H9 (cell line): ENCODE results near the gene OR2L2. TPM values are rescaled to one million over a fixed set of nuclear protein-coding genes. Genes with fewer than 3 reads are reported as not detected.

Experiments
- DNase-seq: peaks from one replicate; pipeline ENCODE4 v3.0.0-alpha.2; 2017
- H2AFZ ChIP-seq: one replicate; pipeline ENCODE4 v1.6.1; 2013; ENCODE audit warnings: mild to moderate bottlenecking, low read length, control low read depth, moderate library complexity
- H2AK5ac ChIP-seq: 2 replicates; pipeline ENCODE4 v1.6.1; 2013; ENCODE audit warnings: low read length, control low read depth, mixed read lengths; ENCODE audit not compliant: insufficient read length
- H2BK120ac ChIP-seq: one replicate; pipeline ENCODE4 v1.6.1; 2013; ENCODE audit warnings: low read depth, mild to moderate bottlenecking, low read length, control low read depth, inconsistent platforms; ENCODE audit not compliant: poor library complexity, severe bottlenecking
- H2BK12ac ChIP-seq: 2 replicates; pipeline ENCODE4 v1.6.1; 2013; ENCODE audit warnings: low read length, control low read depth, mixed read lengths, low read depth; ENCODE audit not compliant: insufficient read length
- H2BK15ac ChIP-seq: 2 replicates; pipeline ENCODE4 v1.6.1; 2013; ENCODE audit warnings: low read depth, low read length, control low read depth
- H2BK20ac ChIP-seq: one replicate; pipeline ENCODE4 v1.6.1; 2013; ENCODE audit warnings: low read depth, mild to moderate bottlenecking, low read length, control low read depth, inconsistent platforms; ENCODE audit not compliant: poor library complexity, severe bottlenecking
- H2BK5ac ChIP-seq: 2 replicates; pipeline ENCODE4 v1.6.1; 2013; ENCODE audit warnings: low read length, control low read depth, mixed read lengths; ENCODE audit not compliant: insufficient read length
- H3K14ac ChIP-seq: 2 replicates; pipeline ENCODE4 v1.6.1; 2013; ENCODE audit warnings: low read length, control low read depth; ENCODE audit not compliant: insufficient read depth
- H3K18ac ChIP-seq: 2 replicates; pipeline ENCODE4 v1.6.1; 2013; ENCODE audit warnings: low read depth, mild to moderate bottlenecking, mixed read lengths, low read length, control low read depth; ENCODE audit not compliant: insufficient read length
- H3K23ac ChIP-seq: 2 replicates; pipeline ENCODE4 v1.6.1; 2013; ENCODE audit warnings: low read length, control low read depth, mixed read lengths, low read depth; ENCODE audit not compliant: insufficient read length
- H3K23me2 ChIP-seq: 2 replicates; pipeline ENCODE4 v1.6.1; 2013; ENCODE audit warnings: low read depth, mild to moderate bottlenecking, mixed read lengths, low read length, control low read depth; ENCODE audit not compliant: insufficient read length, poor library complexity, severe bottlenecking
- H3K27ac ChIP-seq: 2 replicates; pipeline ENCODE4 v1.5.1; 2013; ENCODE audit warnings: low read length, control low read depth, mixed read lengths, low read depth; ENCODE audit not compliant: insufficient read length
- H3K27me3 ChIP-seq: 2 replicates; pipeline ENCODE4 v1.6.1; 2013; ENCODE audit warnings: low read length, control low read depth, inconsistent platforms; ENCODE audit not compliant: insufficient read depth
- H3K4ac ChIP-seq: 2 replicates; pipeline ENCODE4 v1.6.1; 2013; ENCODE audit warnings: low read depth, mild to moderate bottlenecking, control low read depth, inconsistent platforms, low read length, moderate library complexity
- H3K4me1 ChIP-seq: 2 replicates; pipeline ENCODE4 v1.6.1; 2013; ENCODE audit warnings: low read length, control low read depth, inconsistent platforms; ENCODE audit not compliant: insufficient read depth
- H3K4me2 ChIP-seq: 2 replicates; pipeline ENCODE4 v1.6.1; 2013; ENCODE audit warnings: low read length, control low read depth, mixed read lengths; ENCODE audit not compliant: insufficient read length, insufficient read depth
- H3K56ac ChIP-seq: 2 replicates; pipeline ENCODE4 v1.6.1; 2013; ENCODE audit warnings: low read depth, mild to moderate bottlenecking, mixed read lengths, low read length, control low read depth; ENCODE audit not compliant: insufficient read length
- H3K79me1 ChIP-seq: 2 replicates; pipeline ENCODE4 v1.6.1; 2013; ENCODE audit warnings: low read depth, mild to moderate bottlenecking, moderate library complexity, low read length, control low read depth, inconsistent platforms; ENCODE audit not compliant: insufficient read depth, poor library complexity, severe bottlenecking
- H3K79me2 ChIP-seq: 2 replicates; pipeline ENCODE4 v1.6.1; 2013; ENCODE audit warnings: low read length, control low read depth, inconsistent platforms; ENCODE audit not compliant: insufficient read depth
- H3K9ac ChIP-seq: 2 replicates; pipeline ENCODE4 v1.6.1; 2013; ENCODE audit warnings: low read length, control low read depth, mixed read lengths; ENCODE audit not compliant: insufficient read length; ENCODE audit errors: extremely low read depth
- H3K9me3 ChIP-seq: one replicate; pipeline ENCODE4 v1.6.1; 2013; ENCODE audit warnings: low read depth, low read length, inconsistent platforms; ENCODE audit not compliant: control insufficient read depth
- H3T11ph ChIP-seq: one replicate; pipeline ENCODE4 v1.6.1; 2013; ENCODE audit warnings: mild to moderate bottlenecking, low read length, control low read depth, inconsistent platforms
- H4K20me1 ChIP-seq: one replicate; pipeline ENCODE4 v1.6.1; 2013; ENCODE audit not compliant: control insufficient read depth, insufficient read length, insufficient read depth
- H4K5ac ChIP-seq: 2 replicates; pipeline ENCODE4 v1.6.1; 2013; ENCODE audit warnings: low read depth, mild to moderate bottlenecking, mixed read lengths, low read length, control low read depth; ENCODE audit not compliant: insufficient read length
- H4K8ac ChIP-seq: replicated peaks from 2 replicates; pipeline ENCODE4 v1.6.1; 2013; ENCODE audit warnings: low read length, control low read depth, mixed read lengths, low read depth; ENCODE audit not compliant: insufficient read length
- H4K91ac ChIP-seq: 2 replicates; pipeline ENCODE4 v1.6.1; 2013; ENCODE audit warnings: low read depth, mild to moderate bottlenecking, moderate library complexity, mixed read lengths, low read length, control low read depth; ENCODE audit not compliant: insufficient read length
- H3K27ac Mint-ChIP-seq, 3 experiments: 2 replicates in 2 of 3; 3 replicates in 1 of 3; pipeline ENCODE4 v1.8.0; 2020 to 2021; ENCODE audit warnings: mixed read lengths in 3 of 3, mild to moderate bottlenecking in 1 of 3, moderate library complexity in 1 of 3
- H3K27me3 Mint-ChIP-seq: 2 replicates; pipeline ENCODE4 v1.8.0; 2021; ENCODE audit warnings: low read depth, mild to moderate bottlenecking, moderate library complexity, mixed read lengths
- H3K36me3 Mint-ChIP-seq, 3 experiments: 2 replicates in 2 of 3; 3 replicates in 1 of 3; pipeline ENCODE4 v1.8.0; 2020 to 2021; ENCODE audit warnings: low read depth in 3 of 3, mixed read lengths in 3 of 3; ENCODE audit not compliant: insufficient read depth in 1 of 3
- H3K4me1 Mint-ChIP-seq, 2 experiments: 2 replicates each; pipeline ENCODE4 v1.8.0; 2020; ENCODE audit warnings: mixed read lengths in 2 of 2
- H3K4me3 Mint-ChIP-seq, 2 experiments: 2 replicates in 1 of 2; 3 replicates in 1 of 2; pipeline ENCODE4 v1.8.0; 2020 to 2021; ENCODE audit warnings: mild to moderate bottlenecking in 2 of 2, mixed read lengths in 2 of 2, moderate library complexity in 1 of 2
- H3K9me3 Mint-ChIP-seq, 2 experiments: 2 replicates in 1 of 2; 3 replicates in 1 of 2; pipeline ENCODE4 v1.8.0; 2020; ENCODE audit warnings: mild to moderate bottlenecking in 2 of 2, mixed read lengths in 2 of 2, moderate library complexity in 1 of 2
- WGBS: extraction: QIAGEN DNeasy Blood & Tissue Kit; methylation state at CpG from one replicate; pipeline ENCODE4 v1.1.7; 2013; ENCODE audit warnings: missing lambda C conversion rate, low lambda C conversion rate, mixed read lengths; ENCODE audit not compliant: insufficient read length; ENCODE audit errors: extremely low coverage; 5-methylcytosine and 5-hydroxymethylcytosine counted together
- total RNA-seq: library from RNA; stranded (reverse); gene quantifications from 2 replicates; pipeline ENCODE4 v1.2.1, GENCODE V29; 2021
- TF ChIP-seq, protein P1 (sequence below): fragments of 200-600 bp; sonication (generic); conservative IDR thresholded peaks from 3 replicates; pipeline ENCODE4 v1.8.0; 2021; ENCODE audit warnings: antibody characterized with exemption, mild to moderate bottlenecking

Gene OR2L2
- total RNA-seq, 1 experiment from 2014 or later = not detected

DNA sequence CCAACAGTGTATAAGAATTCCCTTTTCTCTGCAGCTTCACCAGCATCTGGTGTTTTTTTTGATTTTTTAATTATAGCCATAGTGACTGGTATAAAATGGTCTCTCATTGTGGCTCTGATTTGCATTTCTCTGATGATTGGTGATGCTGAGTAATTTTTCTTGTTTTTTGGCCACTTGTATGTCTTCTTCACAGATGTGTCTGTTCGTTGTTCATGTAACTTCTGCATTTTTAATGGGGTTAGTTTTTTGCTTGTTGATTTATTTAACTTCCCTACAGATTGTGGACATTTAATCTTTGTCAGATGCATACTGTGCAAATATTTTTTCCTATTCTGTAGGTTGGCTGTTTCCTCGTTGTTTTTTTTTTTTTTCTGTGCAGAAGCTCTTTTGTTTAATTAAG, 36.9 kb upstream of the OR2L2 start:
- H2BK20ac ChIP-seq = no peak overlapping the region
- H3K27ac ChIP-seq = no peak overlapping the region
- H3K18ac ChIP-seq = no peak overlapping the region
- H2AK5ac ChIP-seq = no peak overlapping the region
- DNase-seq = no peak
- no peaks in the 10 kb centered on the region for H3K79me1 ChIP-seq
- no peak overlapping the region for H2BK12ac ChIP-seq
- H3K4me2 ChIP-seq = no peak overlapping the region
- H3K4me1 ChIP-seq = no peaks in the 10 kb centered on the region
- H4K20me1 ChIP-seq = no peaks in the 10 kb centered on the region
- TF ChIP-seq, protein P1, sequence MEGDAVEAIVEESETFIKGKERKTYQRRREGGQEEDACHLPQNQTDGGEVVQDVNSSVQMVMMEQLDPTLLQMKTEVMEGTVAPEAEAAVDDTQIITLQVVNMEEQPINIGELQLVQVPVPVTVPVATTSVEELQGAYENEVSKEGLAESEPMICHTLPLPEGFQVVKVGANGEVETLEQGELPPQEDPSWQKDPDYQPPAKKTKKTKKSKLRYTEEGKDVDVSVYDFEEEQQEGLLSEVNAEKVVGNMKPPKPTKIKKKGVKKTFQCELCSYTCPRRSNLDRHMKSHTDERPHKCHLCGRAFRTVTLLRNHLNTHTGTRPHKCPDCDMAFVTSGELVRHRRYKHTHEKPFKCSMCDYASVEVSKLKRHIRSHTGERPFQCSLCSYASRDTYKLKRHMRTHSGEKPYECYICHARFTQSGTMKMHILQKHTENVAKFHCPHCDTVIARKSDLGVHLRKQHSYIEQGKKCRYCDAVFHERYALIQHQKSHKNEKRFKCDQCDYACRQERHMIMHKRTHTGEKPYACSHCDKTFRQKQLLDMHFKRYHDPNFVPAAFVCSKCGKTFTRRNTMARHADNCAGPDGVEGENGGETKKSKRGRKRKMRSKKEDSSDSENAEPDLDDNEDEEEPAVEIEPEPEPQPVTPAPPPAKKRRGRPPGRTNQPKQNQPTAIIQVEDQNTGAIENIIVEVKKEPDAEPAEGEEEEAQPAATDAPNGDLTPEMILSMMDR = no peak
- H3K23me2 ChIP-seq = no peaks in the 10 kb centered on the region
- H4K8ac ChIP-seq = no peak overlapping the region
- H3K56ac ChIP-seq = no peak overlapping the region
- H3K14ac ChIP-seq = no peak overlapping the region
- no peak overlapping the region for H2BK15ac ChIP-seq
- WGBS = no CpG with 5 or more reads among the region's 2 CpGs
- no peak overlapping the region for H3K4ac ChIP-seq
- Mint-ChIP-seq H3K27ac (no peak overlapping the region), H3K9me3 (peaks cover 76 to 78% of the 10 kb centered on the region in 2 experiments), H3K27me3 (no peaks in the 10 kb centered on the region; the same call in none of the 2 replicates), H3K4me1 (no peaks in the 10 kb centered on the region), H3K36me3 (peaks cover 3 to 30% (median 5%) of the 10 kb centered on the region in 3 experiments; a peak in 4 of 7 replicates), H3K4me3 (no peak overlapping the region)
- no peak overlapping the region for H2BK5ac ChIP-seq
- H3K79me2 ChIP-seq = no peaks in the 10 kb centered on the region
- no peak overlapping the region for H4K91ac ChIP-seq
- H3K9ac ChIP-seq = no peak overlapping the region
- H3K9me3 ChIP-seq = peaks cover 67% of the 10 kb centered on the region
- no peak overlapping the region for H2AFZ ChIP-seq
- no peak overlapping the region for H2BK120ac ChIP-seq
- no peak overlapping the region for H3T11ph ChIP-seq
- H4K5ac ChIP-seq = no peak overlapping the region
- H3K27me3 ChIP-seq = no peaks in the 10 kb centered on the region
- H3K23ac ChIP-seq = no peak overlapping the region
